Posterior vena cava (tissue), 2 donors: Measurements from ENCODE around the gene BSDC1. TPM values are rescaled to one million over a fixed set of nuclear protein-coding genes. Genes with fewer than 3 reads are reported as not detected.

Experiments used
- DNase-seq: peaks from one replicate; pipeline ENCODE4 v3.0.0-alpha.2; 2020; ENCODE audit warnings: low spot score
- intact Hi-C, 2 donors: fragments of 100-400 bp; cut with DNase I; formaldehyde crosslinking; loops; one replicate each; pipeline versions ENCODE4 v1.14.1 to v1.14.2; 2022 to 2023
- total RNA-seq, 2 donors: library from RNA; stranded (reverse); fragmentation: NEBNext Ultra II Directional; extraction: Animal tissue kit (Norgen Biotek cat#: 25700); gene quantifications; one replicate each; pipeline ENCODE4 v1.2.1, GENCODE V29; 2021
- donor health status: DM: yes; HTN: yes; CAD: no.
- donor health status: DM: yes; HTN: yes; CAD: no.

BSDC1 gene
- total RNA-seq, 2 donors from 2014 or later = 37.2 to 42.5 TPM

- peak; percentile 34 for DNase-seq
- intact Hi-C loops = no loop called here
Measured at GRCh38 chr1:32321712-32322291, 72.4 kb downstream of the BSDC1 start.

GRCh38 chr1:32318127-32318869, 75.9 kb downstream of the BSDC1 start:
- intact Hi-C loops = no loop called here

GRCh38 chr1:32316903-32317277, 77.4 kb downstream of the BSDC1 start:
- no peak for DNase-seq
- intact Hi-C loops = no loop called here

More at GRCh38 chr1:32318127-32318869, 75.9 kb downstream of the BSDC1 start:
- no peak for DNase-seq

Other genes starting within 250 kb of the BSDC1 start
- gene TXLNA, start 214.8 kb downstream of the BSDC1 start, total RNA-seq = 10 to 100 TPM; 44.8 to 45.3 TPM
- 1 to 10 TPM; 7.5 to 8.3 TPM for gene CCDC28B, start 193.8 kb downstream of the BSDC1 start, total RNA-seq
- 1 to 10 TPM in 1 of 2 donors, under 1 TPM in 1; 0.33 to 1.1 TPM for gene IQCC, start 188.8 kb downstream of the BSDC1 start, total RNA-seq
- not detected for gene DCDC2B, start 185.4 kb downstream of the BSDC1 start, total RNA-seq
- 10 to 100 TPM; 12.7 to 15.9 TPM for gene TMEM234, start 172.1 kb downstream of the BSDC1 start, total RNA-seq
- 100 to 1,000 TPM; 117 to 131 TPM for gene EIF3I, start 172.0 kb downstream of the BSDC1 start, total RNA-seq
- gene FAM167B, start 147.2 kb downstream of the BSDC1 start, total RNA-seq = 1 to 10 TPM; 8.6 to 9.2 TPM
- gene LCK, start 143.2 kb downstream of the BSDC1 start, total RNA-seq = 1 to 10 TPM; 1.1 to 1.3 TPM
- 10 to 100 TPM; 36.6 to 40.8 TPM for gene HDAC1, start 102.4 kb downstream of the BSDC1 start, total RNA-seq
- gene MARCKSL1, start 58.2 kb downstream of the BSDC1 start, total RNA-seq = 10 to 100 TPM; 40.9 to 43.9 TPM
- 1 to 10 TPM; 4.4 to 5.4 TPM for gene FAM229A, start 32.0 kb downstream of the BSDC1 start, total RNA-seq
- gene TSSK3, start 31.9 kb downstream of the BSDC1 start, total RNA-seq = 1 to 10 TPM; 2.6 to 3.9 TPM
- gene ZBTB8B, start 70.6 kb upstream of the BSDC1 start, total RNA-seq = not detected
- gene ZBTB8A, start 145.0 kb upstream of the BSDC1 start, total RNA-seq = 10 to 100 TPM; 10.4 TPM